ENCODE data around the gene NOXO1. TPM values are rescaled to one million over a fixed set of nuclear protein-coding genes. Genes with fewer than 3 reads are reported as not detected.
A peak's percentile ranks its signal among the peaks of the same experiment; 100 is the strongest.

The NOXO1 gene
- total RNA-seq, 1 donor from 2014 or later = 1.8 TPM

DNA sequence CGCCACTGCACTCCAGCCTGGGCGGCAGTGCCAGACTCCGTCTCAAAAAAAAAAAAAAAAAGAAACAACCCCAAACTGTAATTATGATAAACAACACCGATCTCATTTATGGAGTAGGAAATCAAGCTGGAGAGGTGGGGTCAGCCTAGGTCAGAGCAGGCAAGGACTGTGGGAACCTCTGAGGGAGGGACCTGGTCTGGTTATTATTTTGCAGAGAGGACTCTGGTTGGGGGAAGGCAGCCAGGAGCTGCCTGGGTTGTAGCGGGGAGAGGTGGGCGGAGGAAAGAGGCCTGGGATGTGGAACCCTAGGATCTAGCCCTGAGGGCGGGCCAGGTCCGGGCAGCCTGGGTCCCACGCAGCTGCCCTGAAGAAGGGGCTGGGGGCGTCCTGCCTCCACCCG lies 52.2 kb downstream of the NOXO1 start:
- intact Hi-C loops (cut with DNase I) = loop anchor here (10.0 kb wide), 1 partner anchor 64 kb away; no protein-coding TSS in a partner anchor
- peak; percentile 50 for ATAC-seq
- Histone ChIP-seq H3K27me3 (peaks cover 7% of the 10 kb centered on the region), H3K4me3 (peak overlapping the region; percentile 66), H3K4me1 (no peaks in the 10 kb centered on the region), H3K27ac (peak overlapping the region; percentile 77), H3K36me3 (no peaks in the 10 kb centered on the region), H3K9me3 (no peaks in the 10 kb centered on the region)
- TF ChIP-seq, protein P1, sequence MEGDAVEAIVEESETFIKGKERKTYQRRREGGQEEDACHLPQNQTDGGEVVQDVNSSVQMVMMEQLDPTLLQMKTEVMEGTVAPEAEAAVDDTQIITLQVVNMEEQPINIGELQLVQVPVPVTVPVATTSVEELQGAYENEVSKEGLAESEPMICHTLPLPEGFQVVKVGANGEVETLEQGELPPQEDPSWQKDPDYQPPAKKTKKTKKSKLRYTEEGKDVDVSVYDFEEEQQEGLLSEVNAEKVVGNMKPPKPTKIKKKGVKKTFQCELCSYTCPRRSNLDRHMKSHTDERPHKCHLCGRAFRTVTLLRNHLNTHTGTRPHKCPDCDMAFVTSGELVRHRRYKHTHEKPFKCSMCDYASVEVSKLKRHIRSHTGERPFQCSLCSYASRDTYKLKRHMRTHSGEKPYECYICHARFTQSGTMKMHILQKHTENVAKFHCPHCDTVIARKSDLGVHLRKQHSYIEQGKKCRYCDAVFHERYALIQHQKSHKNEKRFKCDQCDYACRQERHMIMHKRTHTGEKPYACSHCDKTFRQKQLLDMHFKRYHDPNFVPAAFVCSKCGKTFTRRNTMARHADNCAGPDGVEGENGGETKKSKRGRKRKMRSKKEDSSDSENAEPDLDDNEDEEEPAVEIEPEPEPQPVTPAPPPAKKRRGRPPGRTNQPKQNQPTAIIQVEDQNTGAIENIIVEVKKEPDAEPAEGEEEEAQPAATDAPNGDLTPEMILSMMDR (IDR thresholded peaks at IDR 0.05) = no peak
- DNase-seq = no peak

Other genes with a start within 250 kb of the NOXO1 start
- 67.2 TPM for gene NME3, start 209.9 kb downstream of the NOXO1 start, total RNA-seq
- 19.2 TPM for gene EME2, start 208.7 kb downstream of the NOXO1 start, total RNA-seq
- 62.7 TPM for gene MRPS34, start 208.3 kb downstream of the NOXO1 start, total RNA-seq
- gene SPSB3, start 198.9 kb downstream of the NOXO1 start, total RNA-seq = 43.0 TPM
- gene NUBP2, start 198.5 kb downstream of the NOXO1 start, total RNA-seq = 38.9 TPM
- gene IGFALS, start 187.8 kb downstream of the NOXO1 start, total RNA-seq = 2.5 TPM
- gene HAGH, start 154.6 kb downstream of the NOXO1 start, total RNA-seq = 71.8 TPM
- 17.2 TPM for gene FAHD1, start 154.3 kb downstream of the NOXO1 start, total RNA-seq
- gene MEIOB, start 109.3 kb downstream of the NOXO1 start, total RNA-seq = not detected
- gene HS3ST6, start 63.1 kb downstream of the NOXO1 start, total RNA-seq = not detected
- gene MSRB1, start 38.3 kb downstream of the NOXO1 start, total RNA-seq = 28.8 TPM
- gene RPL3L, start 26.8 kb downstream of the NOXO1 start, total RNA-seq = not detected
- 86.7 TPM for gene NDUFB10, start 21.9 kb downstream of the NOXO1 start, total RNA-seq
- gene RPS2, start 16.6 kb downstream of the NOXO1 start, total RNA-seq = 1,490 TPM
- not detected for gene RNF151, start 14.6 kb downstream of the NOXO1 start, total RNA-seq
- 24.7 TPM for gene TBL3, start 9.4 kb downstream of the NOXO1 start, total RNA-seq
- 23.1 TPM for gene GFER, start 2.7 kb upstream of the NOXO1 start, total RNA-seq
- 0.61 TPM for gene SYNGR3, start 8.5 kb upstream of the NOXO1 start, total RNA-seq
- 38.2 TPM for gene ZNF598, start 28.4 kb upstream of the NOXO1 start, total RNA-seq
- not detected for gene NPW, start 38.3 kb upstream of the NOXO1 start, total RNA-seq
- 363 TPM for gene NHERF2, start 45.4 kb upstream of the NOXO1 start, total RNA-seq
- gene NTHL1, start 66.4 kb upstream of the NOXO1 start, total RNA-seq = 26.4 TPM
- 119 TPM for gene TSC2, start 66.5 kb upstream of the NOXO1 start, total RNA-seq
- gene PKD1, start 154.4 kb upstream of the NOXO1 start, total RNA-seq = 84.8 TPM
- 0.67 TPM for gene RAB26, start 167.2 kb upstream of the NOXO1 start, total RNA-seq
- gene TRAF7, start 174.3 kb upstream of the NOXO1 start, total RNA-seq = 64.3 TPM
- gene CASKIN1, start 215.1 kb upstream of the NOXO1 start, total RNA-seq = 0.06 TPM
- gene MLST8, start 224.0 kb upstream of the NOXO1 start, total RNA-seq = 29.9 TPM
- gene BRICD5, start 229.4 kb upstream of the NOXO1 start, total RNA-seq = 7.5 TPM
- 15.0 TPM for gene PGP, start 233.4 kb upstream of the NOXO1 start, total RNA-seq
- 22.6 TPM for gene E4F1, start 242.1 kb upstream of the NOXO1 start, total RNA-seq